ENCODE data around the gene KDM6A.
"Not testable (repeated sequence)": the region's sequence is repeated elsewhere in the genome, so short reads cannot be mapped to it uniquely, and the experiment has no call there.

GRCh38 chrX:45135391-45136075 is 262.5 kb downstream of the KDM6A start:
- TF ChIP-seq POLR2A, CTCF (IDR thresholded peaks at IDR 0.05): not testable (repeated sequence)

Measured in transverse colon (tissue), 3 donors.